ENCODE data around the gene HSD17B1. TPM values are rescaled to one million over a fixed set of nuclear protein-coding genes. Genes with fewer than 3 reads are reported as not detected.
"Not testable (repeated sequence)": the region's sequence is repeated elsewhere in the genome, so short reads cannot be mapped to it uniquely, and the experiment has no call there.

Gene HSD17B1
- total RNA-seq, 1 experiment from 2014 or later, result 1.5 TPM

GRCh38 chr17:42555122-42555622 is 2.4 kb downstream of the HSD17B1 start:
- no peaks in the 10 kb centered on the region for H3F3A ChIP-seq (ENCODE audit: low read length, unreplicated experiment)
- ChIA-PET CTCF (no interaction called here), POLR2A (ENCODE audit: unreplicated experiment) (interaction anchor here (0.5 to 0.6 kb wide), 2 partner anchors 19 to 23 kb away, joined by 4 to 26 read pairs; partner anchors contain the start of gene NAGLU)
- peak overlapping the region; percentile 3; the same call in 1 of the 2 replicates for H3K27ac ChIP-seq (ENCODE audit: low read length)
- H3K36me3 ChIP-seq (ENCODE audit: low read depth, low read length), result no peaks in the 10 kb centered on the region
- peak overlapping the region; percentile 91 for H2AFZ ChIP-seq (ENCODE audit: low read length)
- no peaks in the 10 kb centered on the region for H3K9me3 ChIP-seq (ENCODE audit: low read length)
- peak overlapping the region; percentile 89 for H3K4me3 ChIP-seq (ENCODE audit: low read length)
- H3K9ac ChIP-seq (ENCODE audit: low read length), result peak overlapping the region; percentile 86
- DNase-seq, result no peak
- intact Hi-C loops (cut with micrococcal nuclease), result no loop called here
- no peaks in the 10 kb centered on the region for H4K20me1 ChIP-seq (ENCODE audit: low read length)
- H3K79me2 ChIP-seq (ENCODE audit: low read length), result peaks cover 24% of the 10 kb centered on the region
- no peak for ATAC-seq
- H3K27me3 ChIP-seq (ENCODE audit: low read length), result no peaks in the 10 kb centered on the region
- peak overlapping the region; percentile 97 for H3K4me2 ChIP-seq (ENCODE audit: low read length)
- TF ChIP-seq CTCF (conservative IDR thresholded peaks at IDR 0.05; ENCODE audit: low read depth, low read length), result no peak
- TF ChIP-seq EZH2phosphoT487 (IDR thresholded peaks at IDR 0.05; ENCODE audit: borderline replicate concordance, low read length), result no peak
- no peak for TF ChIP-seq EZH2 (IDR thresholded peaks at IDR 0.05; ENCODE audit: low read length, unreplicated experiment)
- H3K9me2 ChIP-seq (replicated peaks; ENCODE audit: low read length), result no peaks in the 10 kb centered on the region
- BruUV-seq (replicated peaks), result TSS peak; percentile 89
- 0 out of 2 replicates have a peak, but pooled peaks cover 4% of the 10 kb centered on the region for H3K4me1 ChIP-seq (ENCODE audit: insufficient read depth, low read length)

- H4K20me1 ChIP-seq (ENCODE audit: low read length); intact Hi-C loops (cut with micrococcal nuclease); BruUV-seq (replicated peaks); DNase-seq; POLR2A ChIA-PET (ENCODE audit: unreplicated experiment); H3K27ac ChIP-seq (ENCODE audit: low read length); H3K4me1 ChIP-seq (ENCODE audit: insufficient read depth, low read length); CTCF ChIA-PET; H2AFZ ChIP-seq (ENCODE audit: low read length); H3K9me3 ChIP-seq (ENCODE audit: low read length); H3K9me2 ChIP-seq (replicated peaks; ENCODE audit: low read length); H3K9ac ChIP-seq (ENCODE audit: low read length); H3F3A ChIP-seq (ENCODE audit: low read length, unreplicated experiment); H3K4me3 ChIP-seq (ENCODE audit: low read length); H3K4me2 ChIP-seq (ENCODE audit: low read length); ATAC-seq; H3K36me3 ChIP-seq (ENCODE audit: low read depth, low read length); H3K27me3 ChIP-seq (ENCODE audit: low read length): not testable (repeated sequence)
- peaks cover 24% of the 10 kb centered on the region for H3K79me2 ChIP-seq (ENCODE audit: low read length)
Measured at GRCh38 chr17:42555961-42556617, 3.4 kb downstream of the HSD17B1 start.

- no peak for ATAC-seq
Measured at GRCh38 chr17:42559075-42559474, 6.4 kb downstream of the HSD17B1 start.

More at GRCh38 chr17:42559075-42559474, 6.4 kb downstream of the HSD17B1 start:
- Histone ChIP-seq H3K4me1 (ENCODE audit: insufficient read depth, low read length) (peaks cover 19% of the 10 kb centered on the region), H3K79me2 (ENCODE audit: low read length) (peaks cover 42% of the 10 kb centered on the region), H3K27me3 (ENCODE audit: low read length) (no peaks in the 10 kb centered on the region), H3K4me2 (ENCODE audit: low read length) (no peak overlapping the region), H4K20me1 (ENCODE audit: low read length) (no peaks in the 10 kb centered on the region), H3K9me2 (replicated peaks; ENCODE audit: low read length) (no peaks in the 10 kb centered on the region), H3K9me3 (ENCODE audit: low read length) (no peaks in the 10 kb centered on the region), H3K9ac (ENCODE audit: low read length) (no peak overlapping the region), H3F3A (ENCODE audit: low read length, unreplicated experiment) (no peaks in the 10 kb centered on the region), H3K27ac (ENCODE audit: low read length) (no peak overlapping the region), H2AFZ (ENCODE audit: low read length) (no peak overlapping the region), H3K4me3 (ENCODE audit: low read length) (no peak overlapping the region), H3K36me3 (ENCODE audit: low read depth, low read length) (no peaks in the 10 kb centered on the region; the same call in 1 of the 2 replicates)
- CTCF ChIA-PET, result no interaction called here
- DNase-seq, result no peak
- no TSS peak for BruUV-seq (replicated peaks)
- no peak for TF ChIP-seq EZH2phosphoT487 (IDR thresholded peaks at IDR 0.05; ENCODE audit: borderline replicate concordance, low read length)
- TF ChIP-seq EZH2 (IDR thresholded peaks at IDR 0.05; ENCODE audit: low read length, unreplicated experiment), result no peak
- no peak for TF ChIP-seq CTCF (conservative IDR thresholded peaks at IDR 0.05; ENCODE audit: low read depth, low read length)
- POLR2A ChIA-PET (ENCODE audit: unreplicated experiment), result no interaction called here
- intact Hi-C loops (cut with micrococcal nuclease), result no loop called here

Data from PC-3 (cell line).